CD4-positive, alpha-beta T cell treated with Interleukin-12 subunit alpha and Interleukin-12 subunit beta, for 1 hour (primary cell): Measurements from ENCODE around the gene RBM43.
"Not testable (repeated sequence)": the region's sequence is repeated elsewhere in the genome, so short reads cannot be mapped to it uniquely, and the experiment has no call there.

Experiments
- DNase-seq: peaks from one replicate; pipeline ENCODE4 v3.0.0-alpha.2; 2020

Gene RBM43

GRCh38 chr2:151261231-151261976, at the start of gene RBM43:
TSS of gene RBM43 (minus strand) at chr2:151261863. CDS start at chr2:151261727, 136 bp downstream.
- DNase-seq: peak; percentile 88

GRCh38 chr2:151310313-151310712, 48.6 kb upstream of the RBM43 start:
- DNase-seq: not testable (repeated sequence)

GRCh38 chr2:151306621-151307020, 45.0 kb upstream of the RBM43 start:
- no peak for DNase-seq

GRCh38 chr2:151305129-151305691, 43.5 kb upstream of the RBM43 start:
- DNase-seq: no peak

- DNase-seq: no peak
Measured at GRCh38 chr2:151302879-151303278, 41.2 kb upstream of the RBM43 start.

- DNase-seq: no peak
Measured at GRCh38 chr2:151302404-151302803, 40.7 kb upstream of the RBM43 start.

- DNase-seq: no peak
Measured at GRCh38 chr2:151299920-151300539, 38.4 kb upstream of the RBM43 start.

- DNase-seq: no peak
Measured at GRCh38 chr2:151297882-151298281, 36.2 kb upstream of the RBM43 start.

- not testable (repeated sequence) for DNase-seq
Measured at GRCh38 chr2:151295926-151296325, 34.3 kb upstream of the RBM43 start.

GRCh38 chr2:151292546-151292945, 30.9 kb upstream of the RBM43 start:
- DNase-seq: no peak

GRCh38 chr2:151292141-151292540, 30.5 kb upstream of the RBM43 start:
- no peak for DNase-seq

- no peak for DNase-seq
Measured at GRCh38 chr2:151291224-151291623, 29.6 kb upstream of the RBM43 start.

GRCh38 chr2:151289972-151290866, 28.6 kb upstream of the RBM43 start:
- DNase-seq: no peak

- no peak for DNase-seq
Measured at GRCh38 chr2:151287513-151288250, 26.0 kb upstream of the RBM43 start.

GRCh38 chr2:151282401-151282800, 20.7 kb upstream of the RBM43 start:
- DNase-seq: no peak

GRCh38 chr2:151280271-151280670, 18.6 kb upstream of the RBM43 start:
- no peak for DNase-seq

- no peak for DNase-seq
Measured at GRCh38 chr2:151278487-151278886, 16.8 kb upstream of the RBM43 start.

GRCh38 chr2:151277067-151277466, 15.4 kb upstream of the RBM43 start:
- DNase-seq: no peak

GRCh38 chr2:151275291-151275690, 13.6 kb upstream of the RBM43 start:
- DNase-seq: no peak

GRCh38 chr2:151271824-151272223, 10.2 kb upstream of the RBM43 start:
- DNase-seq: no peak

- no peak for DNase-seq
Measured at GRCh38 chr2:151269798-151270568, 8.3 kb upstream of the RBM43 start.

GRCh38 chr2:151268085-151268484, 6.4 kb upstream of the RBM43 start:
- DNase-seq: no peak
